NCI-H82 treated with DMSO at 0.1 percent for 48 hours (cell line): ENCODE data around the gene CYB561.

Experiments used
- DNase-seq: peaks from one replicate; lab custom pipeline; 2025; ENCODE audit not compliant: unreplicated experiment; lab: John Stamatoyannopoulos, UW

The CYB561 gene

GRCh38 chr17:63418540-63418939 is 27.6 kb downstream of the CYB561 start:
- no peak for DNase-seq

- no peak for DNase-seq
These were observed 31.9 kb downstream of the CYB561 start for GRCh38 chr17:63414222-63414621.

GRCh38 chr17:63413128-63413527 is 33.0 kb downstream of the CYB561 start:
- no peak for DNase-seq

- DNase-seq = no peak
These were observed 33.9 kb downstream of the CYB561 start for GRCh38 chr17:63412234-63412633.

- DNase-seq = no peak
These were observed 38.3 kb downstream of the CYB561 start for GRCh38 chr17:63407741-63408330.

- DNase-seq = peak; percentile 74
These were observed 39.3 kb downstream of the CYB561 start for GRCh38 chr17:63406689-63407330.

- DNase-seq = peak; percentile 41
These were observed 40.3 kb downstream of the CYB561 start for GRCh38 chr17:63405741-63406261.

- DNase-seq = no peak
These were observed 41.1 kb downstream of the CYB561 start for GRCh38 chr17:63405020-63405419.

GRCh38 chr17:63402431-63403212 is 43.5 kb downstream of the CYB561 start:
- DNase-seq = no peak

GRCh38 chr17:63399856-63400255 is 46.2 kb downstream of the CYB561 start:
- peak; percentile 28 for DNase-seq

- no peak for DNase-seq
These were observed 46.8 kb downstream of the CYB561 start for GRCh38 chr17:63399316-63399715.

GRCh38 chr17:63398680-63399079 is 47.4 kb downstream of the CYB561 start:
- DNase-seq = no peak

- no peak for DNase-seq
These were observed 50.9 kb downstream of the CYB561 start for GRCh38 chr17:63395075-63395805.

GRCh38 chr17:63390090-63390489 is 56.0 kb downstream of the CYB561 start:
- no peak for DNase-seq

- DNase-seq = no peak
These were observed 58.3 kb downstream of the CYB561 start for GRCh38 chr17:63387656-63388340.

- DNase-seq = no peak
These were observed 63.3 kb downstream of the CYB561 start for GRCh38 chr17:63382826-63383225.
